H1 (cell line): ENCODE results near the gene NTRK2. TPM values are rescaled to one million over a fixed set of nuclear protein-coding genes. Genes with fewer than 3 reads are reported as not detected.

Source experiments
- ASH2L ChIP-seq: fragments of 200-600, 300-600 bp; sonication (generic); IDR thresholded peaks from one replicate; pipeline ENCODE4 v1.7.1; 2017; ENCODE audit warnings: low read length
- BCL11A ChIP-seq, 2 experiments: IDR thresholded peaks; one replicate each; pipeline ENCODE4 v1.6.1; 2011; ENCODE audit warnings: low read depth in 2 of 2, low read length in 2 of 2, mild to moderate bottlenecking in 2 of 2
- CHD2 ChIP-seq: IDR thresholded peaks from 2 replicates; pipeline ENCODE4 v1.6.1; 2012; ENCODE audit warnings: low read length, improper control_type of control experiment
- POLR2A ChIP-seq, 2 experiments: IDR thresholded peaks; 1 replicate in 1 of 2; 2 replicates in 1 of 2; pipeline ENCODE4 v1.6.1; 2011; ENCODE audit warnings: low read depth in 2 of 2, low read length in 2 of 2, mild to moderate bottlenecking in 2 of 2; ENCODE audit errors: control extremely low read depth in 1 of 2
- RFX5 ChIP-seq: IDR thresholded peaks from 2 replicates; pipeline ENCODE4 v1.6.1; 2011; ENCODE audit warnings: low read depth, low read length, improper control_type of control experiment, borderline replicate concordance
- SAP30 ChIP-seq: fragments of 300-600 bp; sonication (generic); IDR thresholded peaks from 2 replicates; pipeline ENCODE4 v1.7.1; 2012; ENCODE audit warnings: low read length, moderate library complexity, mild to moderate bottlenecking, inconsistent platforms; ENCODE audit not compliant: insufficient read depth, insufficient replicate concordance
- SRF ChIP-seq: IDR thresholded peaks from 2 replicates; pipeline ENCODE4 v1.6.1; 2011; ENCODE audit warnings: mild to moderate bottlenecking, low read depth, low read length, moderate library complexity
- polyA plus RNA-seq, 7 experiments: library from polyadenylated mRNA; depleted of rRNA in 3 of 7; stranded (reverse) in 5 of 7; unstranded in 2 of 7; fragments of >200 nt in 5 of 7; fragments of 200-250 nt in 2 of 7; gene quantifications; 1 replicate in 5 of 7; 2 replicates in 1 of 7; 4 replicates in 1 of 7; pipeline versions ENCODE4 v1.2.1 to v1.2.3, GENCODE V29; 2011 to 2013; ENCODE audit warnings: missing spikeins in 2 of 7, mixed read lengths in 2 of 7
- total RNA-seq: library from RNA; stranded (reverse); fragmentation: NEBNext Ultra II Directional; extraction: Animal tissue kit (Norgen Biotek cat#: 25700); gene quantifications from 2 replicates; pipeline ENCODE4 v1.2.1, GENCODE V29; 2021
- TF ChIP-seq, protein P1 (sequence below): IDR thresholded peaks from 2 replicates; pipeline ENCODE4 v1.6.1; 2012; ENCODE audit warnings: low read length, inconsistent platforms

Gene NTRK2
- total and polyA plus RNA-seq, 2 of the 8 experiments (the other 6 are each of a cell fraction or from before 2014, with no cell fraction given): 0.03 to 0.04 TPM

DNA sequence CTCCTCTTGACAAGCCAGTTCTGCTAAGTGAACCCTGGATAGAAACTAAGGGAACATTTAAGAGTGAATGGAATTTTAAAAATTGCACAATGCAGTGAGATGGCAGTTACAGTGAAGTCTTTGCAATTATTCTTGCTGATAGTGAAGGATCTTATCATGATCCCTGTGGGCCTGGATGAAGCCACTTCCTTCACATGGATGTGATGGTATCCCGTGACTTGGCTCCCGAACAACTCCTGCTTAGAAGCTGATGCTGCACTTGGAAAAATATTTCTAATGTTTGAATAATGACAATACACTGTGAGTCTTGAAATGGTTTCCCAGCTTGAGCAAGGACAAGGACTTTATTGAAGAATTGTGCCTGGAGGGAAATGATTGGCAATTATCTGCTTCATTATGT is 49.2 kb upstream of the NTRK2 start (continued):
- TF ChIP-seq, protein P1, sequence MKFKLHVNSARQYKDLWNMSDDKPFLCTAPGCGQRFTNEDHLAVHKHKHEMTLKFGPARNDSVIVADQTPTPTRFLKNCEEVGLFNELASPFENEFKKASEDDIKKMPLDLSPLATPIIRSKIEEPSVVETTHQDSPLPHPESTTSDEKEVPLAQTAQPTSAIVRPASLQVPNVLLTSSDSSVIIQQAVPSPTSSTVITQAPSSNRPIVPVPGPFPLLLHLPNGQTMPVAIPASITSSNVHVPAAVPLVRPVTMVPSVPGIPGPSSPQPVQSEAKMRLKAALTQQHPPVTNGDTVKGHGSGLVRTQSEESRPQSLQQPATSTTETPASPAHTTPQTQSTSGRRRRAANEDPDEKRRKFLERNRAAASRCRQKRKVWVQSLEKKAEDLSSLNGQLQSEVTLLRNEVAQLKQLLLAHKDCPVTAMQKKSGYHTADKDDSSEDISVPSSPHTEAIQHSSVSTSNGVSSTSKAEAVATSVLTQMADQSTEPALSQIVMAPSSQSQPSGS: no peak
- no peak for TF ChIP-seq BCL11A (IDR thresholded peaks at IDR 0.05; ENCODE audit: low read depth in 2 of 2, low read length in 2 of 2)
- TF ChIP-seq POLR2A (IDR thresholded peaks at IDR 0.05; ENCODE audit: control extremely low read depth in 1 of 2, low read depth in 2 of 2, low read length in 2 of 2): no peak
- no peak for TF ChIP-seq CHD2
- TF ChIP-seq SAP30: no peak
- TF ChIP-seq SRF: no peak
- no peak for TF ChIP-seq RFX5
- no peak for TF ChIP-seq ASH2L
